Naive B cell (primary cell): Measurements from ENCODE around the gene SPG21. TPM values are rescaled to one million over a fixed set of nuclear protein-coding genes. Genes with fewer than 3 reads are reported as not detected.
A peak's percentile ranks its signal among the peaks of the same experiment; 100 is the strongest.
"Not testable (repeated sequence)": the region's sequence is repeated elsewhere in the genome, so short reads cannot be mapped to it uniquely, and the experiment has no call there.

Experiments
- ATAC-seq, 2 donors: fragments of 150-1000 bp; cut with Tn5 transposase; 2 replicates each; pipeline ENCODE4 v1.10.0; 2021; ENCODE audit warnings: low read depth in 2 of 2, mild to moderate bottlenecking in 2 of 2, moderate library complexity in 2 of 2
- DNase-seq: peaks from one replicate; pipeline ENCODE4 v3.0.0; 2022
- H3K27ac Mint-ChIP-seq, 6 donors: one replicate each; pipeline ENCODE4 v1.8.0; 2020 to 2022; ENCODE audit warnings: mild to moderate bottlenecking in 6 of 6, mixed read lengths in 6 of 6, moderate library complexity in 5 of 6, inconsistent platforms in 2 of 6
- H3K27me3 Mint-ChIP-seq, 3 donors: one replicate each; pipeline ENCODE4 v1.8.0; 2021 to 2022; ENCODE audit warnings: mixed read lengths in 3 of 3, mild to moderate bottlenecking in 1 of 3
- H3K36me3 Mint-ChIP-seq, 2 donors: one replicate each; pipeline ENCODE4 v1.8.0; 2020 to 2022; ENCODE audit warnings: mixed read lengths in 2 of 2, inconsistent platforms in 1 of 2, mild to moderate bottlenecking in 1 of 2
- H3K4me1 Mint-ChIP-seq, 3 donors: one replicate each; pipeline ENCODE4 v1.8.0; 2020 to 2022; ENCODE audit warnings: mixed read lengths in 3 of 3, inconsistent platforms in 1 of 3, mild to moderate bottlenecking in 1 of 3, moderate library complexity in 1 of 3
- H3K4me3 Mint-ChIP-seq, 8 donors: one replicate each; pipeline ENCODE4 v1.8.0; 2020 to 2022; ENCODE audit warnings: mild to moderate bottlenecking in 8 of 8, mixed read lengths in 8 of 8, moderate library complexity in 8 of 8, inconsistent platforms in 2 of 8
- H3K9me3 Mint-ChIP-seq, 7 donors: one replicate each; pipeline ENCODE4 v1.8.0; 2020 to 2022; ENCODE audit warnings: mixed read lengths in 7 of 7, mild to moderate bottlenecking in 5 of 7, inconsistent platforms in 2 of 7, moderate library complexity in 1 of 7
- polyA plus RNA-seq, 6 donors: library from polyadenylated mRNA; unstranded; fragments of 300-500 nt; fragmentation: Illumina TruSeq; gene quantifications; one replicate each; pipeline ENCODE4 v1.2.3, GENCODE V29; 2021; ENCODE audit warnings: low read depth in 6 of 6

SPG21 gene
- polyA plus RNA-seq, 6 donors from 2014 or later = 190 to 258 (median 205) TPM

- Mint-ChIP-seq H3K27me3 (no peaks in the 10 kb centered on the region), H3K36me3 (peaks cover 20 to 23% of the 10 kb centered on the region in 2 donors), H3K4me3 (no peak overlapping the region), H3K27ac (no peak overlapping the region), H3K4me1 (peaks cover 0 to 5% (median 0%) of the 10 kb centered on the region in 3 donors), H3K9me3 (no peaks in the 10 kb centered on the region)
- DNase-seq (no peak), ATAC-seq (no peak)
Observed at GRCh38 chr15:65021488-65021887, 31.8 kb upstream of the SPG21 start.

DNA sequence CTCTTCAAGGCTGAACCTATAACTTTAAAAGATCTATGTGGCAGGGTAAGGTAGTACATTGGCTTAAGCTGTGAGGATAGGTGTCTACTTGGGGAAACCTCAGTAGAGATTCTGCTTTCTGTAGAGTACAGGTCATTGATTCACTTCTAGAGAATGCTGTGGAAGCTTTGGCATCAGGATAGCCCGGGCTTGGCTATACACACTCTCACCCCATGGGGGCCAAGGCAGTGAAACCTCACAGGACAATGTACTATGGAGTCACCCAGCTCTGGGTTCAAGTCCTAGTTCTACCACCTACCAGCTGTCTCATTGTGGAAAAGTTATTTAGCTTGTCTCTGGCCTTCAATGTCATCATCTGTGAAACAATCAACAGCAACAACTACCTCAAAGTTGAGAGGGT is 30.7 kb upstream of the SPG21 start:
- peaks cover 17 to 20% of the 10 kb centered on the region in 2 donors for H3K36me3 Mint-ChIP-seq
- H3K27ac Mint-ChIP-seq = peak overlapping the region in 1 of 6 donors; percentile 56
- ATAC-seq (no peak), DNase-seq (no peak)
- H3K4me1 Mint-ChIP-seq = peaks cover 0 to 5% (median 0%) of the 10 kb centered on the region in 3 donors
- no peaks in the 10 kb centered on the region for H3K27me3 Mint-ChIP-seq
- H3K4me3 Mint-ChIP-seq = no peak overlapping the region
- H3K9me3 Mint-ChIP-seq = no peaks in the 10 kb centered on the region

DNA sequence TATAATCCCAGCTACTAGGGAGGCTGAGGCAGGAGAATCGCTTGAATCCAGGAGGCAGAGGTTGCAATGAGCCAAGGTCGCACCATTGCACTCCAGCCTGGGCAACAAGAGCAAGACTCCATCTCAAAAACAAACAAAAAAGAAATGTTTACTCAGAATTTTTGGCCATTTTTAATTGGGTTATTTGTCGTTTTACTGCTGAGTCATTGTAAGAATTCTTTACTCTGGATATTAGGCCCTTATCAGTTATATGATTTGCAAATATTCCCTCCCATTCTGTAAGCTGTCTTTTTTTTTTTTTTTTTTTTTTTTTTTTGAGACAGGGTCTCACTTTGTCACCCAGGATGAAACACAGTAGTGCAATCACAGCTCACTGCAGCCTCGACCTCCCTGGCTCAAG is 21.5 kb upstream of the SPG21 start:
- H3K4me1 Mint-ChIP-seq, H3K4me3 Mint-ChIP-seq, DNase-seq, H3K9me3 Mint-ChIP-seq, ATAC-seq, H3K27me3 Mint-ChIP-seq: not testable (repeated sequence)
- Mint-ChIP-seq H3K36me3 (peaks cover 12 to 20% of the 10 kb centered on the region in 2 donors), H3K27ac (peak overlapping the region in 1 of 6 donors; percentile 72)

DNA sequence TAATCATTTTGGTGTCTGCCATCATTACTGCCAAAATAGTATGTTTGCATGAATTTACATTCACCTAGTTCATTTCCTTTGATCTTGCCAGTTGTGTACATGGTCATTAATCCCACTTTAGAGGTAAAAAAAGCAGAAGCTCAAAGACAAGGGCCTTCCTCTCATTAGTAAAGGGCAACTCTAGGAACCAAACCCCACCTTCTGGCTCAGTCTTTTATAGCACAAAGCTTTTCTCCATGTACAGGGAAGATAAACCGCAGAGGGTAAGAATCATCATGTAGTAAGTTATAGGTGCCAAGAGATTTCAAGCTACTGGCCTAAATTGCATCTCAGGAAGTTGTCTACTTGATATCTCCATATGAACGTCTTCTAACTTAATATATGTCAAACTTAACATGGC is 19.3 kb upstream of the SPG21 start:
- Mint-ChIP-seq H3K4me1 (peaks cover 5 to 7% (median 5%) of the 10 kb centered on the region in 3 donors), H3K27ac (no peak overlapping the region), H3K9me3 (peaks cover 0 to 7% (median 5%) of the 10 kb centered on the region in 7 donors), H3K4me3 (no peak overlapping the region), H3K27me3 (no peaks in the 10 kb centered on the region), H3K36me3 (peaks cover 12% of the 10 kb centered on the region in 2 donors)
- ATAC-seq (peak; percentile 32 to 36), DNase-seq (no peak)

- H3K27ac Mint-ChIP-seq = no peak overlapping the region
- peaks cover 5 to 7% (median 5%) of the 10 kb centered on the region in 3 donors for H3K4me1 Mint-ChIP-seq
- H3K27me3 Mint-ChIP-seq = no peaks in the 10 kb centered on the region
- ATAC-seq (no peak), DNase-seq (no peak)
- no peaks in the 10 kb centered on the region for H3K9me3 Mint-ChIP-seq
- no peaks in the 10 kb centered on the region for H3K36me3 Mint-ChIP-seq
- no peak overlapping the region for H3K4me3 Mint-ChIP-seq
Observed at GRCh38 chr15:65006876-65007275, 17.2 kb upstream of the SPG21 start.

DNA sequence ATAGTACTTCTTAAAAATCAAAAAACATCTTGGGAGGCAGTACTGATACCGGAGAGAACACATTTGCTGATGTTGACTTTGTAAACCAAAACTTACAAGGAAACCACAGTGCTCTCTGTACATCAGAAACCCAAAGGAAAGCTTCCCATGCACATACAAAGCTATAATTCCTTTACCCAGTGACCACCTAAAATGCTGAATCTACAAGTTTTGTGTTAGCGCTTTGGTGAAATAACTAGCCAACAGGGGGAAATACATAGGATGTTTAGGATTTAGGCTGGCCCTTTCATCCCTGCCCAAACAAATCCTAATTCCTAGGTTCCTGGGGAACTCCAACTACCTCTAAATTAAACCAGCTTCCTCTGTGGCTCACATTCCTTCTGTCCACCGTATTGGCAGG is 15.3 kb upstream of the SPG21 start:
- no peak for ATAC-seq
- no peak for DNase-seq
- no peaks in the 10 kb centered on the region for H3K9me3 Mint-ChIP-seq
- no peak overlapping the region for H3K27ac Mint-ChIP-seq
- no peaks in the 10 kb centered on the region for H3K27me3 Mint-ChIP-seq
- H3K36me3 Mint-ChIP-seq = no peaks in the 10 kb centered on the region
- no peak overlapping the region for H3K4me3 Mint-ChIP-seq
- peaks cover 2 to 7% (median 5%) of the 10 kb centered on the region in 3 donors for H3K4me1 Mint-ChIP-seq

DNA sequence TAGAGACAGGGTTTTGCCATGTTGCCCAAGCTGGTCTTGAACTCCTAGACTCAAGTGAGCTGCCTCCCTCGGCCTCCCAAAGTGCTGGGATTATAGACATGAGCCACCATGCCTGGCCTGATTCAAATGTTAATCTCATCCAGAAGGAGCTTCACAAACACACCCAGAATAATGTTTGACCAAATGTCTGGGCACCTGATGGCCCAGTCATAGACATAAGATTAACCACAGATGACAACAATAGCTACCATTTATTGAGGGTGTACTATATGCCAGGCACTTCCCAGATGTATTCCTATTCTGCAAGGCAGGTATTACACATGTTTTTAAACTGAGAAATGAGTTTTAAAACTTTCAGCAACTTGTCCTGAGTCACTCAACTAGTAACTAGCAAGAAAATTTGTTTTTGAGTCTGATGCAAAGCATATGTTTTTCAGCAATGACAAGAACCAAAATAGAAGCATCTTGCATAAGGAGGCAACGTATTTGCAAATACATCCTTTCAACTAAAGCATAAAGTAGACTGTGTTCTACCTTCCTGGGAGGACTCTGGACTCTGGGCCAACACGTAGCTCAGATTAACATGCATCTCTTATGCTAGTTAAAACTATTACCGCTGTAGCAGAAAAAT is 8.1 kb upstream of the SPG21 start:
- DNase-seq = no peak
- no peak overlapping the region for H3K4me3 Mint-ChIP-seq
- H3K27me3 Mint-ChIP-seq = no peaks in the 10 kb centered on the region
- H3K4me1 Mint-ChIP-seq = peaks cover 0 to 2% (median 2%) of the 10 kb centered on the region in 3 donors
- H3K9me3 Mint-ChIP-seq = no peaks in the 10 kb centered on the region
- ATAC-seq = no peak
- H3K27ac Mint-ChIP-seq = no peak overlapping the region
- no peaks in the 10 kb centered on the region for H3K36me3 Mint-ChIP-seq

GRCh38 chr15:64997066-64997465 is 7.4 kb upstream of the SPG21 start:
- ATAC-seq = no peak
- Mint-ChIP-seq H3K27me3 (no peaks in the 10 kb centered on the region), H3K9me3 (no peaks in the 10 kb centered on the region), H3K4me1 (peaks cover 0 to 3% (median 3%) of the 10 kb centered on the region in 3 donors), H3K27ac (no peak overlapping the region), H3K36me3 (no peaks in the 10 kb centered on the region), H3K4me3 (no peak overlapping the region)
- no peak for DNase-seq

- H3K4me3 Mint-ChIP-seq = peak overlapping the region in 1 of 8 donors; percentile 2
Observed at GRCh38 chr15:64993290-64993689, 3.6 kb upstream of the SPG21 start.

GRCh38 chr15:64991536-64992135 is 1.9 kb upstream of the SPG21 start:
- peak overlapping the region in 1 of 8 donors; percentile 97 for H3K4me3 Mint-ChIP-seq
- H3K9me3 Mint-ChIP-seq = no peaks in the 10 kb centered on the region
- DNase-seq (no peak), ATAC-seq (no peak)
- H3K27ac Mint-ChIP-seq = peak overlapping the region; percentile 12 to 93 (median 74)
- peaks cover 29 to 34% (median 31%) of the 10 kb centered on the region in 3 donors for H3K4me1 Mint-ChIP-seq
- H3K27me3 Mint-ChIP-seq = no peaks in the 10 kb centered on the region
- no peaks in the 10 kb centered on the region for H3K36me3 Mint-ChIP-seq

More at GRCh38 chr15:64993290-64993689, 3.6 kb upstream of the SPG21 start:
- Mint-ChIP-seq H3K4me1 (peaks cover 17 to 23% (median 21%) of the 10 kb centered on the region in 3 donors), H3K27me3 (no peaks in the 10 kb centered on the region), H3K9me3 (no peaks in the 10 kb centered on the region), H3K27ac (peak overlapping the region in 4 of 6 donors; percentile 22 to 81 (median 72)), H3K36me3 (no peaks in the 10 kb centered on the region)
- DNase-seq (no peak), ATAC-seq (no peak)

DNA sequence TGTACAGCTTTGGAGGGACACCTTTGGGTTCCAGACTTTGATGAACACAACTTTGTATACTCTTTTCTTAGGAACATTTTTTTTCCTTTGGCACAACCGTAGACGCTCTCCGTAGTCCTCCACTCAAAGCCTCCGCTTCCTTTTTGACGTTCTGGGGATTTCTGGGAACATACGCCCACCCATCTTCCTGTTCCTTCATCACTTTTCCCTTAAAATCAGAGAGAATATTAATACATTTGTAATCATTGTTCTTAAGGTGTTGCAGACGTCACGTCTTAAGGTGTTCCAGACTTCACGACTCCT is 405 bp upstream of the SPG21 start:
- peak overlapping the region; percentile 86 to 98 (median 92) for H3K4me3 Mint-ChIP-seq
- DNase-seq (no peak), ATAC-seq (no peak)
- peaks cover 35 to 42% (median 38%) of the 10 kb centered on the region in 3 donors for H3K4me1 Mint-ChIP-seq
- no peaks in the 10 kb centered on the region for H3K36me3 Mint-ChIP-seq
- no peaks in the 10 kb centered on the region for H3K27me3 Mint-ChIP-seq
- no peaks in the 10 kb centered on the region for H3K9me3 Mint-ChIP-seq
- peak overlapping the region; percentile 91 to 97 (median 96) for H3K27ac Mint-ChIP-seq

DNA sequence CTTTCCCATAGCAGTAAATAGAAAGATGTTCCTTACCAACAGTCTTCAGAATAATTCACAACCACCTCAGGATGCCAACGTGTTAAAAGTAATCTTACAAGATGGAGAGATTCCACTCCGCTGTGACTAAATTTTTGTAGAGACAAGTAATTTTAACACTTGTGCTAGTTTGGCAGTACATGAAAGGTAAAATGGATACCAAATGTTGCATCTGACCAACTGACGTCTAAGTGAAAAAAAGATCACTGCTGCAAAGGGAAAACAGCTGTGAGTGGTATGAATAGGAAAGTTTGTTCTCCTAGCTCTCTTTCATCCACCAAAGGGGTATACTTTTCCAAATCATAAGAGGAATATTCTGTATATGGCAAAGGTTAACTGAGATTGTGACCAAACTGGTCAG is 2.6 kb downstream of the SPG21 start:
- ATAC-seq (no peak), DNase-seq (no peak)
- Mint-ChIP-seq H3K4me3 (peak overlapping the region in 2 of 8 donors; percentile 43 to 97), H3K36me3 (no peaks in the 10 kb centered on the region), H3K27ac (peak overlapping the region in 2 of 6 donors; percentile 41 to 64), H3K4me1 (peaks cover 38 to 57% (median 51%) of the 10 kb centered on the region in 3 donors), H3K27me3 (no peaks in the 10 kb centered on the region), H3K9me3 (no peaks in the 10 kb centered on the region)

DNA sequence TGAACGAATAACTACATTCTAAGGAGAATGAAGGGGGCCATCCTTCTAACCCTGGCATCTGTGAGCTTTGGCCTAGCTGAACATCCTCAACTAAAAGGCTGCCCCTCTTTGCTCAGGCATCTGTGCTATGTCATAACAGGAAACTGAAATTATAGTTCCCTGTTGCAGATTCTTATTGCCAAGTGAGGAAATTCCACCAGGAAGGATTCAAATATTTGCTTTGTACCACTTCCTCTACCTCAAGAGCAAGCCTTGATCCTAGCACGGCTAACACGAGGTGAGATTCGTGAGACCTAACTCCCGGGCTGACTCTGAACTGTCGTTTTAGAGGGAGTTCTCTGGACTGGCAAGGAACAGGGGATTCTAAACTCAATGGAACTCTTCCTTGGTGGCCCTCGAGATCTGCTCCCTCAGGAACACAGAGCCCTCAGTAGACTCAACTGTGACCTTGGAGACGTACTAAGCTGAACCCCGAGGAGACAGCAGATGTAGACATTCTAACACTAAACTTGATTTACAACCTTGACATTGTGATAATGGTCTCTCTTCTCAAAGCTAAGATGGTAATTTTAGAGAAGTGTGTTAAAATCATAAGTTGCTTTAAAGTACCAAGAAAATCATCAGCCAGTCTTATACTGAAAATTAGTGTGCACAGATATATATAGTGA is 4.2 kb downstream of the SPG21 start:
- Mint-ChIP-seq H3K9me3 (no peaks in the 10 kb centered on the region), H3K4me1 (peaks cover 35 to 54% (median 47%) of the 10 kb centered on the region in 3 donors), H3K27ac (peak overlapping the region; percentile 44 to 89 (median 74)), H3K4me3 (peak overlapping the region; percentile 26 to 73 (median 58)), H3K27me3 (no peaks in the 10 kb centered on the region), H3K36me3 (no peaks in the 10 kb centered on the region)
- DNase-seq = no peak
- no peak for ATAC-seq

DNA sequence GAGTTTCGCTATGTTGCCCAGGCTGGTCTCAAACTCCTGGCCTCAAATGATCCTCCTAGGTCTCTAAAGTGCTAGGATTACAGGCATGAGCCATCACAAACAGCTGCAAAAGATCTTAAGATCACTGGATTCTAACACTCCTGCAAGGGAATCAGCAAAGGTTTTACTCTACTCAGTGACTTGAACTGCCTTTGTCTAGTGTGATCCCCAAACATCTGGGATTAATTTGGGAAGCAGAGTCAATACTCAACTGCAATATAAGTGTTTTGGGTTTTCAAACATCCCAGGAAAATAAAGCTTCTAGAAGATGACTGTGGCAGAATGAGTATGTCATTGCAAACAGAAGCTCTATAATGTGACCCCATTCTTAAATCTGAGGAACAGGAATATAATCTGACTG is 7.2 kb downstream of the SPG21 start:
- Mint-ChIP-seq H3K9me3 (no peaks in the 10 kb centered on the region), H3K4me3 (no peak overlapping the region), H3K27ac (no peak overlapping the region), H3K4me1 (peaks cover 17 to 32% (median 27%) of the 10 kb centered on the region in 3 donors), H3K36me3 (peaks cover 10 to 12% of the 10 kb centered on the region in 2 donors), H3K27me3 (no peaks in the 10 kb centered on the region)
- no peak for DNase-seq
- no peak for ATAC-seq
